SIG-M5 treated with dmso at 0.1 percent for 504 hours (cell line): ENCODE results near the gene FBRSL1.

Source experiments
- DNase-seq: peaks from one replicate; lab custom pipeline; 2025; ENCODE audit not compliant: unreplicated experiment; lab: John Stamatoyannopoulos, UW

The FBRSL1 gene

GRCh38 chr12:132508860-132509732 lies 19.1 kb downstream of the FBRSL1 start:
- DNase-seq: no peak

GRCh38 chr12:132510111-132510724 lies 20.3 kb downstream of the FBRSL1 start:
- no peak for DNase-seq

GRCh38 chr12:132510746-132511477 lies 21.0 kb downstream of the FBRSL1 start:
- no peak for DNase-seq

- no peak for DNase-seq
Observed at GRCh38 chr12:132511516-132512196, 21.7 kb downstream of the FBRSL1 start.

- DNase-seq: no peak
Observed at GRCh38 chr12:132512197-132513069, 22.5 kb downstream of the FBRSL1 start.

GRCh38 chr12:132513070-132513398 lies 23.1 kb downstream of the FBRSL1 start:
- no peak for DNase-seq

GRCh38 chr12:132513458-132514135 lies 23.6 kb downstream of the FBRSL1 start:
- no peak for DNase-seq

GRCh38 chr12:132514216-132514820 lies 24.4 kb downstream of the FBRSL1 start:
- DNase-seq: no peak

- no peak for DNase-seq
Observed at GRCh38 chr12:132514838-132515237, 24.9 kb downstream of the FBRSL1 start.

- no peak for DNase-seq
Observed at GRCh38 chr12:132516095-132517012, 26.4 kb downstream of the FBRSL1 start.

GRCh38 chr12:132517013-132517739 lies 27.2 kb downstream of the FBRSL1 start:
- DNase-seq: no peak

- DNase-seq: no peak
Observed at GRCh38 chr12:132517740-132518100, 27.8 kb downstream of the FBRSL1 start.

- no peak for DNase-seq
Observed at GRCh38 chr12:132518354-132518992, 28.5 kb downstream of the FBRSL1 start.

GRCh38 chr12:132520421-132521199 lies 30.7 kb downstream of the FBRSL1 start:
- no peak for DNase-seq

- no peak for DNase-seq
Observed at GRCh38 chr12:132521200-132521580, 31.2 kb downstream of the FBRSL1 start.

- no peak for DNase-seq
Observed at GRCh38 chr12:132521712-132522292, 31.9 kb downstream of the FBRSL1 start.
